Activated CD4-positive, alpha-beta T cell treated with anti-CD3 and anti-CD28 coated beads, Interleukin-2, amount 50 U/mL, for 1 hour (primary cell): ENCODE measurements around the gene MACROD2.

ENCODE experiments used
- DNase-seq: peaks from one replicate; pipeline ENCODE4 v3.0.0-alpha.2; 2020

The MACROD2 gene

GRCh38 chr20:15265581-15266309 lies 1270.4 kb downstream of the MACROD2 start:
- DNase-seq, result no peak

- no peak for DNase-seq
Observed at GRCh38 chr20:15267935-15268334, 1272.6 kb downstream of the MACROD2 start.

- no peak for DNase-seq
Observed at GRCh38 chr20:15278041-15278440, 1282.7 kb downstream of the MACROD2 start.

GRCh38 chr20:15287329-15287728 lies 1292.0 kb downstream of the MACROD2 start:
- DNase-seq, result no peak

GRCh38 chr20:15288106-15288505 lies 1292.8 kb downstream of the MACROD2 start:
- no peak for DNase-seq

GRCh38 chr20:15289337-15289736 lies 1294.0 kb downstream of the MACROD2 start:
- no peak for DNase-seq

- DNase-seq, result no peak
Observed at GRCh38 chr20:15292405-15292804, 1297.1 kb downstream of the MACROD2 start.

- DNase-seq, result no peak
Observed at GRCh38 chr20:15296422-15296821, 1301.1 kb downstream of the MACROD2 start.

GRCh38 chr20:15297059-15297875 lies 1302.0 kb downstream of the MACROD2 start:
- DNase-seq, result no peak

- no peak for DNase-seq
Observed at GRCh38 chr20:15302075-15302474, 1306.8 kb downstream of the MACROD2 start.

- no peak for DNase-seq
Observed at GRCh38 chr20:15310361-15310760, 1315.0 kb downstream of the MACROD2 start.

- no peak for DNase-seq
Observed at GRCh38 chr20:15316556-15316955, 1321.2 kb downstream of the MACROD2 start.

- no peak for DNase-seq
Observed at GRCh38 chr20:15317546-15318232, 1322.4 kb downstream of the MACROD2 start.

GRCh38 chr20:15318682-15319081 lies 1323.4 kb downstream of the MACROD2 start:
- no peak for DNase-seq

GRCh38 chr20:15319439-15319838 lies 1324.1 kb downstream of the MACROD2 start:
- DNase-seq, result no peak

- no peak for DNase-seq
Observed at GRCh38 chr20:15320941-15321340, 1325.6 kb downstream of the MACROD2 start.

- DNase-seq, result no peak
Observed at GRCh38 chr20:15327123-15327522, 1331.8 kb downstream of the MACROD2 start.

GRCh38 chr20:15328084-15328483 lies 1332.8 kb downstream of the MACROD2 start:
- DNase-seq, result no peak

GRCh38 chr20:15332711-15333160 lies 1337.4 kb downstream of the MACROD2 start:
- DNase-seq, result no peak

GRCh38 chr20:15333170-15333569 lies 1337.9 kb downstream of the MACROD2 start:
- no peak for DNase-seq

- DNase-seq, result no peak
Observed at GRCh38 chr20:15336011-15336410, 1340.7 kb downstream of the MACROD2 start.

GRCh38 chr20:15336536-15336935 lies 1341.2 kb downstream of the MACROD2 start:
- DNase-seq, result no peak

GRCh38 chr20:15339264-15339663 lies 1343.9 kb downstream of the MACROD2 start:
- no peak for DNase-seq
